Stimulated activated CD4-positive, alpha-beta T cell treated with anti-CD3 and anti-CD28 coated beads, Interleukin-15, amount 100 ng/mL, for 24 hours (primary cell): ENCODE results near the gene RAB30.

Experiments used
- DNase-seq: peaks from one replicate; pipeline ENCODE4 v3.0.0-alpha.2; 2020

Gene RAB30

DNA sequence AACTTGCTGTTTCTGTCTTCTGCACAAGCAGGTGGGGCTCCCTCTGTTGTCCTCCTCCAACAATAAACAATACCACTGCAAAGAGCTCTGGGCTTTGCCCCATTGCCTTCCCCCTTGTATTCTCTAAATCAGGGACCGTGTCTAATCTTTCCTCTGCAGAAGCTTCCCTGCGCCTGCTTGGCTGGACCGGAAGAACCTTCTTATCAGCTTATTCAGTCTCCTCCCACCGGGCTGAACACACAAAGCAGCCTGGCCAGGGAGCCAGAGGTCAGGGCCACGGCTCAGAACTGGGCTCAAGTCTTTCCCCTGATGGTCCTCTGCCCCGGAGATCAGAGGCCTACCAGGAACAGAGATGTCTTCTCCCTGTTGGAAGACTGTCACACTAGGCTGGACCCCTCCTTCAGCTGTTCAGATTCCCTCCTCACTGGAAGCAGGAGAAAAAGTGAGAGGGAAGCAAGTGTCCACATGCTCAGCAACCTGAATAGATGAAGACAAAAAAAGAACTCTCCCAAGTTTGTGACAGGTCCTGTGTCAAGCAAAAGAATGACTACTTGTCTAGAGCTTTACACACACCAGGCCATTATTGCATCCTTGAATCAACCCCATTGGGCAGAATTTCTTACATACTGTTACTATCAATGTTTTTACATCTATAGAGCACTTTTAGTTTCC lies 63.7 kb downstream of the RAB30 start:
- no peak for DNase-seq

DNA sequence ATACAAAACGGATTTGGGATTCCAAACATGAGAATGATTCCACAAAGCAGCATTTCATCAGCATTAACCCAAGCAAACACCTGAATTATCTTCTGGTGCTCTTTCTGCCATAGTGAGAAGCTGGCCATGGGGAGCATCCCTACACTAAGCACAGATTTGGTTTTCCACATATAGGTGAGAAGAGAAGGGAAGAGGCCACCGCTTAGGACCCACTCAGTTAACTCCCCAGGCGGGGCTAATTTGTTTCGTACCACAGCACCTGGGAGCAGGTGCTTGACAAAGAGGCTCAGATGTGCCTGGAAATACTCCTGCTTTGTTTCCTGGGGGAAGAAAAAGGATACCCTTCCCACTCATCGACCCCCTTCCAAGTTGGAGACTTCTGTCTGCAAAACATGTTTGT lies 64.2 kb downstream of the RAB30 start:
- DNase-seq = no peak

DNA sequence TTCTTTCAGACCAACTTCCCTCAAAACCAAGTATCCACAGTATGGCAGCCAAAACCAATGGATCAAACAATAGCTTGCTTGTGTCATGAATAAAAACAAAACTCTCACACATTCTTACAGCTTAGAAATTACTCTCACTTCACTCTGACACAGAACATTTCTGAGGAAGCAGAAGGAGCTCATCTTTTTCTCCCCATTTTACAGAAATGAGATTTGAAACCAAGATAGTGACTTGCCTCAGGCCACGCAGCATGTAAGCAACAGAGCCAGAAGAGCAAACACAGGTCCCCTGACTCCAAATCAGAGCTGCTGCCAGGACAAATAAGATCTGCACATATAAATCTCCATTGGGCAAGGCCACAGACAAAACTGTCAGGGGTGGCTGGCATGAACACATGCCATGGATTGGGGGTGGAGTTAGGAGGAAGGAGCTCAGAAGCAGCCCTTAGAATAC lies 64.8 kb downstream of the RAB30 start:
- DNase-seq = peak; percentile 40

DNA sequence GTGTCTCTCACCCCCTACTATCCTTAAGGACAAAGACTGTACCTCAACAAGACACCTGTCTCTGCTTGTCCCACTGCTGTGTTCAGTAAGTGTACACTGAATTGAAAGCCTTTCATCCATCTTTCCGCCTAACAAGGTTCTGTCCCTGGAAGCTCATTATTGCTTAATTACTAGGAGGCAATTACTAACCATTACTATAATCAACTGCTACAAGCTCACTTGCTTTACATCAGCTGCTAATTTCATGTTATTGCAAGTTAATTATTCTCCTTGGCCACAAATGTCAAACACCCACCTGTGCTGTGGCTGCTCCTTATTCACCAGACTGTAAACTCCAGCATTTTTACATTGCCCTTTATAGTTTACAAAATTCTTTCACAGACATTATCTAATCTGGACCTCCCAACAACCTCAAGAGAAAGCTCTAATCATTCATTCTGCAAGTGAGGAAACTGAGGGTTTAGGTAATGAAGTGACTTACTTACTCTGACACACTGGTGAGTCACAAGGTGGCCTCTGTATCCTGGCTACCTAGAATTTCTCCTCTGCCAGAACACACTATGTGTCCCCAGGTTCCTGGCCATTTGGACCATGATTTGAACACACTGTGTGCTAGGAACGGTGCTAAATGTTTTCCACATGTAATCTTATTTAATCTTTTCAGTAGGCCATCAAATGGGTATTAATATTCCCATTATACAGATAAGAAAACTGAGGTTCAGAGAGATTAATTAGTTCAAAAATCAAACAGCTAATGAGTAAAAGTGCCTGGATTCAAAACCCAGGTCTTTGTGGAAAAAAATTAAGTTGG lies 66.7 kb downstream of the RAB30 start:
- peak; percentile 42 for DNase-seq

DNA sequence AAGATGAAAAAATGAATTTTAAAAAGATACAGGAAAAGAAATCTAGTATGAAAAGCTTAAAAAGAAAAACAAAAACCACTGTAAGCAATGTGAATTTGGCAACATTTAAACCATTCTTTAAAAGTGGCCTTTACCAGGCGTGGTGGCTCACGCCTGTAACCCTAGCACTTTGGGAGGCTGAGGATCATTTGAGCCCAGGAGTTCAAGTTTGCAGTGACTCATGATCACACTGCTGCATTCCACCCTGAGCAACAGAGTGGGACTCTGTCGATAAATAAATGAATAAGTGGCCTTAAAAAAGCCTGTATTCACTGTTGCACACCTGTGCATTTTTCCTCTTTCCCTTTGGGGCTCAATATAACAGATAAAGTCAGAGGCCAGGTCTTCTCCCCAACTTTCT lies 69.2 kb downstream of the RAB30 start:
- DNase-seq = no peak

DNA sequence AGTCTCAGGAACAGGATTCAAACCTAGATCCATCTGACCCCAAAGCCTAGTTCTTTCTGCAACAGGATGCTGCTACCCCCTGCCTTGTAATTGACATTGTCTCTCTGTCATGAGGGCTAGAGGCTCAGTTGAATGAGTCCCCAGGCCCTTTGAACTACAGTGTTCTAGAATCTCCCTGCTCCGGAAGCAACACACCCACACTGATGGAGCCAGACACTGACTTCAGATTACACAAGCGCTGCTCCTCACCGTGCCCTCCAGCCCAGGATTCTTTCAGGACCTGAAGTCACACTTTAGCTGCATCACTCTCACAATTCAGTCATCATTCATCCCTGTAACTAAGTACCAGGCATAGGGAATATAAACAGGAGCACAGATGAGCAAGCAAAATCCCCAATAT lies 69.6 kb downstream of the RAB30 start:
- peak; percentile 42 for DNase-seq

DNA sequence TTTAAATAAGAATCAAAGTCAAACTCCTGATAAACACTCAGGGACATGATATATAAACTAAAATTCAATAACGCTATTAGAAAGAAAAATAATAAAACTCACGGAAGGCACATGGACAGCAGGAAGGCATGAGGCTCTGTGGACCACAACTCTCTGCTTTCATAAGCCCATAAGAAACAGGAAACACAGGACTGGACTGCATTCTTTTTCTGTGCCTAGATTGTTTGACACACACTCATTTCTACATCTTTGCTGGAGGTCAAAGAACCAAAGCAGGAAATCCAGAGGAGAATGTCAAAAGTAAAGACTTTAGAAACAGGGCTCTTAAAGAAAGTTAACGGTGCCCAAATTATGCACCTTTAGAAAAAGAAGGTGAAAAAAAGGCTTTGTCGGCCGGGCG lies 71.3 kb downstream of the RAB30 start:
- no peak for DNase-seq

DNA sequence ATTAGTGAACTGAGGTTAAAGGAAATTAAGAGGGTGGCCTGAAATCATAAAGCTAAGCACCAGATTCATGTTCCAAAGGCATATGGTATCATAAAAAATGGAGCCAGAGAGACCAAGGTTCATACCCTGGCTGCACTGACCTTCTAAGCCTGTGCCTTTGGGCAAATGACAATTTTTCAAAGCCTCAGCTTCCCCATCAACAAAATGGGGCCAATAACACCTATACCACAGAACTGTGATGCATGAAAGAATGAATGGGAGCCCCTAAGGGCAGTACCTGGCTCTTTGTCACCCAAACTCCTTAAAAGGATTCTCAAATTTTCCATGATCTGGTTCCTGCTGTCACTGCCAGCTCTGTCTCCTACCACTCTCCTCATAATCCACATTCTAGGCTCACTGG lies 72.5 kb downstream of the RAB30 start:
- DNase-seq = no peak

DNA sequence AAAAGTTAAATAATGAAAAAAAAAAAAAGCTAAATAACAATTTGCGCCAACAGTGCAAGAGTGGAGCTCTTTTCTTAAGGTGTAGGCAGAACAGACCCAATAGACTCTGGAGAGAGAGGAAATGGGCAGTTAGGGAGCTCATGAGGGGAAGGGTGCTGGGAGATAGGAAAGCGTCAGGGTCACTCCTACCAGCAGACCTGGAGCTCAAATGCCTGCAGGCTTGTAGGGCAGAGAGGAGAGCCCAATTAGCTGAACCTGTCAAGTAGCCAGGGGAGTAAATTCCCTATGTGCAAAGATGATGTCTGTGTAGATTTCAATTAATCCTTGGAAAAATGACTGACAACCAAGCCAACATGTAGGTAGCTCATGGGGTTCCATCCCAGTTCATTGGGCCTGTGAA lies 73.0 kb downstream of the RAB30 start:
- no peak for DNase-seq

DNA sequence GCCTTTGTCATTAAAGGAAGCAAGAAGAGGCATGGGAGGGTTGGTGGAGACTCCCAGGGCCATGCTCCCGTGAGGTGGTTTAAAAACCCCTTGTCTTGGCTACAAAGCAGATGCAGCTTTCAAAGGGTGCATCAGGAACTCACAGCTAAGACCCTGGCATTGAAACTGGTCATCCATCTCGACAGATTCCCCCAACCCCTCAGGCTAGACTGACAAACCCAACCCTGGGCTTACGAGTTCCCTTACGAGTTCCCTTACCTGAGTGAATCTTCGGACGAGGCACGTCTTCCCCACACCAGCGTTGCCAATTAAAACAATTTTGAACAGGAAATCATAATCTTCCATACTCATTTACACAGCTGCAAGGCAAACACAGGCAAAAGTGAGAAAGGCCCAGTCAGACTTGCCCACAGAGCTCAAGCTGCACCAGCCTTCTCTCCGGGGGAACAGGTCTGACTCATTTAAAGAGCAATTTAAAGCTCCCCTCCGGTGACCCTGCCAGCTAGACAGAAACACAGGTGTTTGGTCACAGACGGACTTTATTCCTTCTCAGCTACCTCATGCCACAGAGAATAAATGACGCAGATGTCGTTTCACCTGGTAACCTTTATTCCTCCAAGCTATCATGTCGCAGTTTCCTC lies 74.6 kb downstream of the RAB30 start:
- DNase-seq = peak; percentile 56

DNA sequence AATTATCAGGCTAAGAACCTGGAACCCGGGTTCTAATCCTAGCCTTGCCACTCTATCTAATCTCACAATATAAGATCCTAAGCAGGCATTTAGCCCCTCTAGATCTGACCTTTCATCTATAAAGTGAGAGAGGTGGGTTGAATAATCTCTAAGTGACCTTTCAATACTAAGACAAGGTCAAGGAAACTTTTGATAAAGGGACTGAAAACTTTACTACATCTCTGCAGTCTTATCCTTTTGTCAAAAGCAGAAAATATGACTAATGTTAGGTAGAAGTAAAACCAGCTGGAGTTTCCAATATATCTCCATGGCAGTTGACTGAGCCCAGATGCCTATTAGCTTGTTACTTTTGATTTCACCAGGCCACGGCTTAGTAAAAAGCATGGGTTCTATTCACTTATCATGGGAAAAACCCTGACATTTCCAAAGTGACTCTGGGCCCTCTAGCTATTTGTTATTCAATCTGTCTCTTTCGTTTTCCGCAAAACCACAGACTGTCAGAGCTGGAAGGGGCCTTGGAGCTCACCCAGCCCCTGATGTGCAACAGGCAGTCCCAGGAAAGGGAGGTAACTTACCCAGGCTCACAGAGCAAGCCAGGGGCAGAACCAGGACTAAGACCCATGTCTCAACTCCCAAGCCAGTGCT lies 75.8 kb downstream of the RAB30 start:
- DNase-seq = peak; percentile 45

DNA sequence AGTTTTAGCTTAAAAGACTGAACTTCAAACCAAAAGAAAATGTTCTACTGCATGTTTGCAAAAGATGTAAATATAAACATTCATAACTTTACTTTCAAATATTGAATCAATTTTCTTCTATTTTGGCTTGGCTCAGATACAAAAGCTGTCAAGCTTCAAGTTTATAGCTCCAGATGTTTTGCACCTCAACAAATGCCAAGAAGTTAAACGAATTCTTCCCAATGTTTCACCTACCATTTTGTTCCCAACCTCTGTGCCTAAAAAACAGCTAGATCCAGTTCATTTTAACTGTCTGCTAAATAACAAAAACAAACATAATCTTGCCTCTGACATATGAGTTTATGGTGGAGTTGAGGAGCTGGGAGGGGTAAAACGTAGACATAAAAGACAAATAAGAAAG lies 76.5 kb downstream of the RAB30 start:
- no peak for DNase-seq

DNA sequence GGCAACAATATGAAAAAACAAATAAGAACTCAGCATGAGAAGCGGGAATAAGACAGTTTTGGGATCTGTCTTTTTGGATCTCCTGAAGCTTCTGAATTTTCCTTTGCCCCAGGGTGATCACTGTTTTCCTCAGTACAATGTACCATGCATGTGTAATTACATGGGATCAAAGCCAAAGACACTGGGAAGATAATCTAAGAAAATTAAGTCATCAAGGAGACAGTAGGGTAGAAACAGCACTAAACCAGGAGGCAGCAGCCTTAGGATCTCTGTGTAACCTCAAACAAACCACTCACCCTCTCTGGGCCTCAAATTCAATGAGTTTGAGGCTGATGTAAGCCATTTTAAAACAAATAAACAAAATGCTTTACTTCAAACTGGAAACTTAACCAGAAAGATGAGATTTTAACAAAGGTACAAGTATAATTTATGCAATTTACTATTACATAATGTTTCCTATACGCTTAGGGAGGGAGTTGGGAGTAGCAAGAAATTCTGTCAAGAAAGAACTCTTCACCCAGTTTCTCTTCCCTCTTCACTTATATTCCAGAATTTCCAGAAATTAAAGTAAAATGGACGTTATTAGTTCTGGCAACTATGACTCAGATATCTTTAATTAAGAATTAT lies 77.0 kb downstream of the RAB30 start:
- no peak for DNase-seq

DNA sequence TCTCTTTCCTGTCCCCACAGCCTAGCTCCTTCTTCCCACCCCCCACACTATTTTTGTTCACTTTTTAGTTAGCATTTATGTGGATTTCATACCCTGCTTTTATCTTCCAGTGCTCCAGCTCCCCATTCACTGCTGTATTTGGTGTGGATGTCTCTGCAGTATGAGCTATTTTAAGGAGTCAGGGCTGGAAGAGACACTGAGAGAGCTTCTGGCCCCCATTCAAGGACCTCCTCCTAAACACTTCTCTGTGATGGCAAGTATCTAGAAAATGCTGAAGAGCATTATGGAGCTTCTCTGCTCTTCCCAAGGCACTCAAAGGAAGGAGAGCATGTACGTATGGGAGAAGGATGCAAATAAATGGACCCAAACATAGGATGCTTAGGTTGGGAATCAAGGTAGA lies 79.5 kb downstream of the RAB30 start:
- no peak for DNase-seq

DNA sequence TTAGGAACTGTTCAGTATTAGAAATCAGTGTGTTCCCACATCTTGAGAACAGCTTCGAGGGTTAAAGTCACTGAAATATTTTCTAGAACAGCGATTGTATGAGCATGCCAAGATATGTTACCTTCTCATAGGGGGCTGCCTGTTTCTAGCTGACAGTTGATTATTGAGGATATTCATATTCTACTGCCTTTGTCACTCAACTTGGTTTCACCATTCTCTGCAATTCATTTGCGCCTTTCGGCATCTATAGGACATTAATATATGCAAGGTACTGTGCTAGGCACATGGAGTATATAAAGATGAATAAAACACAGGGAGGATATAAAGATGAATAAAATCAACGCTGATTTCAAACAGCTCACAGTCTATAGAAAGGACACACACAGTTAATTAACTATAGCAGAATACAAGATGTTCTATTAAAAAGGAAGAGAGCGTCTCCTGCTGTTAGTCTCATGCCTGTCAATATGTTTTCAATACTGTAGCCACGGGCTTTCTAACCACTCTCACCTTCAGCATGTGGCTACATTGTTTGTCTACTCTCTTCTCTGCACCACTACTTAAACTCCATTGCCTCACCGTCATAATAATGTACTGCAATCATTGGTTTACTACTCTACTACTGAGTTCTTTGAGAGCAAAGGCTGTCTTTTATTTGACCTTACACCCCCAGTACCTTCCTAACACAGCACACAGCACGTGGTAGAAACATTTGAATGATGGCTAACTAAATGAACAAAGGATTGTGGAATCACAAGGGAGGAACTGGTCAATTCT lies 81.9 kb downstream of the RAB30 start:
- DNase-seq = no peak

DNA sequence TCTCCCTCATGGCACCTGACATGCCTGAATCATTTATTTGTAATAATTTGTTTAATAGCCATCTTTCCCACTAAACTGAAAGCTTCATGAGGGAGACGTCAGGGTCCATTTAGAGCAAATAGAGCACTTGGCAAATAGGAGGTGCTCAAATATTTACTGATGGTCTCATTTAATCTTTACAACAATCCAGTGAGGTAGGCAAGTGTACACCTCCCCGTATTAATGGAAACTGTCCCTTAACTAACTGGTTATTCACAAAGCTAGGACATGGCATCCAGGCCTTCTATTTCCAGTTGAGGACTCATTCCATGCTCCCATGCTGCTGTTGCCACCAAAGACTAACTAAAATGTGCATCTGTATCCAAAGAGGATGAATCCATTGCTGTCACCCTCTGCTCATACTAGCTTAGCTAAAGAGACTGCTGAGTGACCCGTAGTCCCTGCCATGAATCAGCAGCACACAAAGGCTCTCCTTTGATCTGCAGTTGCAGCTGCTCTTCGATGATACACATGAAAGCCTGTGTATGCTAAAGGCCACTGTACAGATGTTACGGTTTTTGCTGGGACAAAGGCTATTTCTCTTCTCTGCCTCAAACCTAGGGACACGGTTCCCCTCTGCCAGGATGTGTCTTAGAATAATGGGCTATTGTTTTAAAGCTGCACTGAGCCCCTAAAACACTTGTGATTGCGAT lies 82.6 kb downstream of the RAB30 start:
- no peak for DNase-seq

DNA sequence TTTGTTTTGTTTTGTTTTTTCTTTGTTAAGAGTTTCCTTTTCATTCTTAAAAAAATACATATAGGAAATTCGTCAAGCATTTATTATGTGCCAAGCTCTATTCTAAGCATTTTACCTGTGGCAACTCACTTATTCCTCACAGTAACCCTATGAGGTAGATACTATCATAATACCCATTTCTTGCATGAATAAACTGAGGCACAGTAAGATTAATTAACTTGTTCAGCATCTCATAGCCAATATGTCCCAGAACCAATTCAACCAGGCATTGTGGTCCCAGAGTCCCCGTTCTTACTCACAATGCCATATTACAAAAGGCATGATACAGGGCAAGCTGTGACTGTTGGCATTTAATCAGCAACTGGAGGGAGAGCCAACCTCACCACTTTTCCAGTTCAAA lies 83.7 kb downstream of the RAB30 start:
- no peak for DNase-seq

DNA sequence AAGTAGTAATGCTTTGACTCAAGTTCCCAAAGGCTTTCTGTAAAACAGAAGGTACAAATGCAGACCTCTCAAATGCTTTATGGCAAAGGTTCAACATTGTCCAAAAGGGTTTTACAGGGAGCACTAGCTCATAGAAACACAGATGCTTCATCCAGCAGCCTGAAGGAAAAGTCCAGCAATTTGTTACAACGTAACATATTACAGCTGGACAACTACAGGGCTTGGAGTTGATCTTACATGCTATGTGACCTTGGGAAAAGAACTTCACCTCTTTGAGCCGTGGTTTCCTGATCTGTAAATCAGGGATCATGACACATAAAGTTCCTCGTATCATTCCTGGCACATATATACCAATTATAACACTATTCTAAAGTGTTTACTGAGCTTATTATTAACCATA lies 85.3 kb downstream of the RAB30 start:
- no peak for DNase-seq

DNA sequence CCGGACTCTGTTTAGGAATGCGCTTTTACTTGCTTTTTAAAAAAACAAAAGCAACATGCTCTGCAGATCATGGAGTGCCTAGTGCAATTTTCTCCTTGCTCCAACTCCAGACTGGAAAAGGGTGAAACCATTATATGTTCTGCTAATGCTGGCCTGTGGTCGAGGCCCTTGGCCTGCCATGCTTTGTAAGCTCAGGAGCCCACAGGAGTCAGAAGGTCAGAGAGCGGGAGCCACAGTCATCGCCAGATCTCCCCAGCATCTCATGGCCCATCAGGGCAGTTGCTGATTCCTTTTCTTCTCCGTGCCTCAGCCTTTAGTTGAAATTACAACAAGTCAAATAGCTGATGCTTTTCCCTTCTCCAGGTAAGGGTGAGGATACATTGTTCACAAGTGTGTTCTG lies 89.8 kb downstream of the RAB30 start:
- no peak for DNase-seq

DNA sequence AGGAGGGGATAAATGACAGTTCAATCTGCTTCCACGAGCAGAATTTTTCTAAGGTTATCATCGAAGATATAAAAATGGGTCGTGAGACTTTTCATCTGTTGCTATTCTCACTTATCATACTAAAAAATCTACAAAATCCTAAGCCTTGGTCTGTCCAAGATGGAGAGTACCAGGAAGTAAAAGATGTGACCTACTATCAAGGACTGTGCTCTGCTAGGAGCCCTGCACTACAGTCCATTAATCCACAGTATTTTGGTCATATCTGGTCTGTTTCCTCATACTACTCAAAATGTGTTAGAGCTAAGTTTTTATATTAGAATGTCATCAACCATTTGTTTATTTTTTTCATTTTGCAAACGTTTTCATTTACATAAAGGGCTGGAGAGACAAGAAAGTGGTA lies 90.8 kb downstream of the RAB30 start:
- no peak for DNase-seq

DNA sequence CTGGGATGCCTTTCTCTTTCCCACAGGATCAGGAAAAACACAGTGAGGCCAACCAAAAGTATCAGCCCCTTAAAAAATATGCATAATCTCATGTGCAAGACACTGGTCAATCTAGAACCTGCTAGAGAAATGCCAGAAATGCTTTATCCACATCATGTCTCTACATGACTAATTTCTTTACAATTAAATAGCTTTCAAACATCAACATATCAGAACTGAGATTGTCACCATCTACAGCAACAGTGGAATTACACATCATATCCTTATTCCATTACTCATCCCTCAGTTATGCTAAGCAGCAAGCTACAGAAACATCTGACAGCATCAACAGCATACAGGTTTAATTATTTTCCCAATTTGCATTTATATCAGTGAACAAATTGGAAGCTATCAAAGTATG lies 91.4 kb downstream of the RAB30 start:
- DNase-seq = no peak

DNA sequence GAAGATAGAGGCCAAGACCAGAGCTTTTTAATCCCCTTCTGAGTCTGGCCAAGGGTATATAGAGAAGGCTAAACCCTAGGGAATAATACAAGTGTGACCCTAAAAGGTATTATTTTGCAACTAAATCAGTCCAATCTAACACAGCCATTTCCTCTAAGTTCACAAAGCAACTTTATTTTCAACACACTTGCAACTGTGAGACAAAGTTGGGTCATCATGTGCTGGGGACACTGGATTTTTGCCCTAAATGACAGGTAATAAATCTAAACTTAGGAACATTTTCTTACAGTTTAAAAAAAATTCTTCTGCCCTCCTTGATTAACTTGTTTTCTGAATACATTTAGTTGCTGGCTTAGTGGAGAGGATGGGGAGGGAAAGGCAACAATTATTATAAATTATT lies 91.9 kb downstream of the RAB30 start:
- DNase-seq = no peak
